ENCODE data around the gene SPATA20. TPM values are rescaled to one million over a fixed set of nuclear protein-coding genes. Genes with fewer than 3 reads are reported as not detected.

The SPATA20 gene
- total RNA-seq, 2 experiments from 2014 or later = 10.2 to 10.3 TPM

DNA sequence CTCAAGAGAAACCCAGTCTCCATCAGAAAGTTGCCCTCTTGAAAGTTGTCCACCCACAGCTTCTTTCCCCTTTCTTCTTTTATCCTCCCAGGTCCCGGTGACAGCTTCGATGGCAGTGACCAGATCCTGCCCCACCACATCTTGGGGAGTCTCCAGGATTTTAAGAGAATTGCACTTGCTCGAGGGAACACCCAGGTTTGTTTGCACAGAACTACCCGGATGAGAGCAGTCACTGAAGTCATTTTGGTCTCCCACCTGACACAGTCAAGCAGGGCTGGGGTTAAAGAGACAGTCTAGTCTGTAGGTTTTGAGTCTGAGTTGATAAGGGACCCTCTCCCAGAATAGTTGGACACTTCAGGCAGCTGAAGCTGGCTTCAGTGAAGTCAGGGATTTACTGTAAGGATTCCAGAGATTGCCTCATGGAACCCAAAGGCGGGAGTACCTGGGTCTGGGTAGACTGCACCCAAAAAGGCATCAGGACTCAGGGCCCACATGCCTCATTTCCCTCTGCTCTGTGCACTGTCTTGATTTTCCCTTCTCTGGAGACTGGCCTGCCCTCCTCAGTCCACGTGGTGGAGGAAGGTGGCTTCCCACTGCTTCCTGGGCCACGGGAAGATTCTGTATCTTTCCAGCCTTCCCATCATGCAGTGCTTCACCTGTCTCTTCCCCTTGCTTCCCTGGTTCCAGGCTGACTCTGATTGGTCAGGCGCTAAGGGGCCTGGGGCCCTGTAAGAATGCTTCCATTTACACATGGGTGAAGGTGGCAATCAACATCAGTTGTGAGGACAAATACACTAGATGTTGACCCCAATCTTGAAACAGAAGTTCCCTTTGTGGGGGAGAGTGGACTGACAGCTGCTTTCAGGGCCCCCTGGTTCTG, 29.2 kb upstream of the SPATA20 start:
- Histone ChIP-seq H3K36me3 (ENCODE audit: insufficient read depth, low read length) (no peaks in the 10 kb centered on the region), H3K9me3 (ENCODE audit: control insufficient read depth in 1 of 2, insufficient read depth in 1 of 2, low read length in 2 of 2) (no peaks in the 10 kb centered on the region), H3K27me3 (ENCODE audit: control insufficient read depth in 1 of 2, insufficient read depth in 2 of 2, low read length in 2 of 2) (no peaks in the 10 kb centered on the region), H3K4me1 (ENCODE audit: insufficient read depth, low read length) (peaks cover 9% of the 10 kb centered on the region), H3K27ac (ENCODE audit: low read depth in 1 of 2, low read length in 2 of 2) (no peak overlapping the region), H3K4me3 (ENCODE audit: low read length) (no peak overlapping the region)
- DNase-seq (no peak), ATAC-seq (ENCODE audit: poor library complexity) (no peak)
- no peak overlapping the region for H3K27ac Mint-ChIP-seq
- H3K4me3 Mint-ChIP-seq = no peak overlapping the region
- no peaks in the 10 kb centered on the region for H3K36me3 Mint-ChIP-seq (ENCODE audit: low read depth)
- H3K27me3 Mint-ChIP-seq = no peaks in the 10 kb centered on the region
- H3K9me3 Mint-ChIP-seq = no peaks in the 10 kb centered on the region
- TF ChIP-seq, protein P1, sequence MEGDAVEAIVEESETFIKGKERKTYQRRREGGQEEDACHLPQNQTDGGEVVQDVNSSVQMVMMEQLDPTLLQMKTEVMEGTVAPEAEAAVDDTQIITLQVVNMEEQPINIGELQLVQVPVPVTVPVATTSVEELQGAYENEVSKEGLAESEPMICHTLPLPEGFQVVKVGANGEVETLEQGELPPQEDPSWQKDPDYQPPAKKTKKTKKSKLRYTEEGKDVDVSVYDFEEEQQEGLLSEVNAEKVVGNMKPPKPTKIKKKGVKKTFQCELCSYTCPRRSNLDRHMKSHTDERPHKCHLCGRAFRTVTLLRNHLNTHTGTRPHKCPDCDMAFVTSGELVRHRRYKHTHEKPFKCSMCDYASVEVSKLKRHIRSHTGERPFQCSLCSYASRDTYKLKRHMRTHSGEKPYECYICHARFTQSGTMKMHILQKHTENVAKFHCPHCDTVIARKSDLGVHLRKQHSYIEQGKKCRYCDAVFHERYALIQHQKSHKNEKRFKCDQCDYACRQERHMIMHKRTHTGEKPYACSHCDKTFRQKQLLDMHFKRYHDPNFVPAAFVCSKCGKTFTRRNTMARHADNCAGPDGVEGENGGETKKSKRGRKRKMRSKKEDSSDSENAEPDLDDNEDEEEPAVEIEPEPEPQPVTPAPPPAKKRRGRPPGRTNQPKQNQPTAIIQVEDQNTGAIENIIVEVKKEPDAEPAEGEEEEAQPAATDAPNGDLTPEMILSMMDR (IDR thresholded peaks at IDR 0.05) = no peak
- peaks cover 8% of the 10 kb centered on the region for H3K4me1 Mint-ChIP-seq (ENCODE audit: low read depth)
- ChIA-PET POLR2A (interaction anchor here (0.5 kb wide), 1 partner anchor 678 kb away, joined by 3 read pairs; no protein-coding TSS in a partner anchor), CTCF (no interaction called here)
- intact Hi-C loops (cut with DNase I, micrococcal nuclease) = no loop called here

DNA sequence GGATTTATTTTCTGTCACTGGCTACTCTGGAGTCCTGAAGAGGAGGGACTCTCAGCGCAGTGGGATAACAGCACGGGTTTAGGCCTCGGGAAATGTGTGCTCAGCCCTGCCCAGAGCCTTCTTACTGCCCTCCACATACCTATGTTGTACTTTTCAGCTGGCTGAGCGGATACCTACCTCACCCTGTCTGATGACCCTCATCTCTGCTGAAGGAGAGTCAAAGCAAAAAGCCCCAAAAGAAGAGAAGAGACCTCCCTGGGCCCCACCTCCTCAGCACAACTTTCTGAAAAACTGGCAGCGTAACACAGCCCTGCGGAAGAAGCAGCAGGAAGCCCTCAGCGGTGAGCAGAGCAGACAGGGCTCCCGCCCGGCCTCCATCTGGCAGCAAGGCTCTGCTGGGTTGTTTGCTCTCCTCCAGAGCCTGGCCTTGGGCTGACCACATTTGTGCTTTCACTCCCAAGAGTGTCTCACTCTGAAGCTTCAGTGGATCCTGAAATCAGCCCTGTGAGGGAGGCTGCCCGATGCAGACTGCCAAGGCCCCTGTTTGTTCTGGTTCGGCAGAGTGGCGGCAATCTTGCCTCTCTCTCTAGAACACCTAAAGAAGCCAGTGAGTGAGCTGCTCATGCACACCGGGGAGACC, 28.5 kb upstream of the SPATA20 start:
- ATAC-seq (ENCODE audit: poor library complexity) (no peak), DNase-seq (no peak)
- H3K36me3 Mint-ChIP-seq (ENCODE audit: low read depth) = no peaks in the 10 kb centered on the region
- ChIA-PET POLR2A (no interaction called here), CTCF (no interaction called here)
- H3K27ac Mint-ChIP-seq = no peak overlapping the region
- Histone ChIP-seq H3K27me3 (ENCODE audit: control insufficient read depth in 1 of 2, insufficient read depth in 2 of 2, low read length in 2 of 2) (no peaks in the 10 kb centered on the region), H3K9me3 (ENCODE audit: control insufficient read depth in 1 of 2, insufficient read depth in 1 of 2, low read length in 2 of 2) (no peaks in the 10 kb centered on the region), H3K4me3 (ENCODE audit: low read length) (no peak overlapping the region), H3K4me1 (ENCODE audit: insufficient read depth, low read length) (peaks cover 9% of the 10 kb centered on the region), H3K27ac (ENCODE audit: low read depth in 1 of 2, low read length in 2 of 2) (no peak overlapping the region), H3K36me3 (ENCODE audit: insufficient read depth, low read length) (no peaks in the 10 kb centered on the region)
- no peaks in the 10 kb centered on the region for H3K27me3 Mint-ChIP-seq
- intact Hi-C loops (cut with DNase I, micrococcal nuclease) = no loop called here
- H3K4me1 Mint-ChIP-seq (ENCODE audit: low read depth) = peaks cover 8% of the 10 kb centered on the region
- TF ChIP-seq, protein P1 (IDR thresholded peaks at IDR 0.05) = no peak
- no peaks in the 10 kb centered on the region for H3K9me3 Mint-ChIP-seq
- no peak overlapping the region for H3K4me3 Mint-ChIP-seq

DNA sequence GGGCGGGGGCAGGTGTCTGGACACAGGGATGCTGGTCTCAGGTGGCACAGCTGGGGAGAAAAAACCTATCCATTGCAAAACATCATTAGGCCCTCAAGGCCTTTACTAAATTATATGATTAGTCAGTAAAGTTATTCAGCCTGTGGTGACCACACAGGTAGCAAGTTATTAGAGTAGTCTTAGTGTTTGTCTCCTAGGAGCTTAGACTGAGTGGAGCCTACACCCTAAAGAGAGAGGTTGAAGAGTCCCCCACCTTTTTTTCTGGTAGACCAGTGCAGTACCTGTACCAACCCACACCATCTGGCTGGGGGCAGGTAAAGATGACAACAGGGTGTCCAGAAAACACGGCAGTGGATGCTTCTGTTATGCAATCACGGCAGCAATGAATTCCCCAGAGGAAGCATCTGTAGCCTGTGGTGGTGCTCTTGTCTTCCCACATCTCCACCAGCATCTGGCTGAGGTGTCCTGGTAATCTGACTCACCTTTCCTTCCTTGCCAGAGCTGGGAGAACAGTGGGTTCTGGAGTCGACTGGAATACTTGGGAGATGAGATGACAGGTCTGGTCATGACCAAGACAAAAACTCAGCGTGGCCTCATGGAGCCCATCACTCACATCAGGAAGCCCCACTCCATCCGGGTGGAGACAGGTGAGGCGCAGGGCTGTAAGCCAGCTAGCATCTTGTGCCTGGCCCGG, 27.7 kb upstream of the SPATA20 start:
- Histone ChIP-seq H3K9me3 (ENCODE audit: control insufficient read depth in 1 of 2, insufficient read depth in 1 of 2, low read length in 2 of 2) (no peaks in the 10 kb centered on the region), H3K4me1 (ENCODE audit: insufficient read depth, low read length) (peaks cover 9% of the 10 kb centered on the region), H3K27me3 (ENCODE audit: control insufficient read depth in 1 of 2, insufficient read depth in 2 of 2, low read length in 2 of 2) (no peaks in the 10 kb centered on the region), H3K4me3 (ENCODE audit: low read length) (no peak overlapping the region), H3K27ac (ENCODE audit: low read depth in 1 of 2, low read length in 2 of 2) (no peak overlapping the region), H3K36me3 (ENCODE audit: insufficient read depth, low read length) (no peaks in the 10 kb centered on the region)
- Mint-ChIP-seq H3K4me3 (no peak overlapping the region), H3K36me3 (ENCODE audit: low read depth) (no peaks in the 10 kb centered on the region), H3K27ac (no peak overlapping the region), H3K4me1 (ENCODE audit: low read depth) (peaks cover 8% of the 10 kb centered on the region), H3K27me3 (no peaks in the 10 kb centered on the region), H3K9me3 (no peaks in the 10 kb centered on the region)
- intact Hi-C loops (cut with DNase I, micrococcal nuclease) = no loop called here
- TF ChIP-seq, protein P1 (IDR thresholded peaks at IDR 0.05) = no peak
- CTCF ChIA-PET = no interaction called here
- ATAC-seq (ENCODE audit: poor library complexity) (no peak), DNase-seq (no peak)
- POLR2A ChIA-PET = no interaction called here
